SH-SY5Y (cell line): ENCODE data around the gene NCAM1.

ENCODE experiments used
- GATA2 ChIP-seq: IDR thresholded peaks from 2 replicates; pipeline ENCODE4 v1.6.1; 2011; ENCODE audit warnings: mild to moderate bottlenecking, low read depth, low read length
- GATA3 ChIP-seq: IDR thresholded peaks from 2 replicates; pipeline ENCODE4 v1.6.1; 2011; ENCODE audit warnings: low read depth, mild to moderate bottlenecking, low read length, moderate library complexity

DNA sequence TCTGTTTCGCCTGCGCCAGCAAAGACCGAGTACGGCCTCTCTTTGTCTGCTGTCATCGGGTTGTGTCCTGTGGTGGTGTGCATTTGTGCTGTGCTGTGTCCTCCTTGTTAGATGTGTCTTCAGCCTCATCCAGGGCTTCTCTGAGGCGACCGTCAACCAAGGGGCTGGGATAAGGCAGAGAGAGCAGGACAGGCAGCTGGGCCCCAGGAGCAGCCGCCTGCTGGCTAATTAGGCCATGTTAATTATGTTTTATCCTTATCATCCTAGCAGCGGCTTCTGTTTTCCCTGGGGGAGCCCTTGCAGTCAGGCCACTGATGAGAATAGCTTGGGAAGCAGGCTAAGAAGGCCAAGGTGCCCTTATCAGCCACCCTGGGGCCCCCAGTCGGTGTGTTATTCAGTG lies 312.5 kb downstream of the NCAM1 start:
- TF ChIP-seq GATA2 (peak; percentile 90), GATA3 (no peak)
